Activated CD8-positive, alpha-beta memory T cell treated with anti-CD3 and anti-CD28 coated beads, Interleukin-2, amount 50 U/mL, for 4 hours (primary cell): ENCODE results near the gene EN1.

Experiments
- DNase-seq: peaks from one replicate; pipeline ENCODE4 v3.0.0-alpha.2; 2020

Gene EN1

DNA sequence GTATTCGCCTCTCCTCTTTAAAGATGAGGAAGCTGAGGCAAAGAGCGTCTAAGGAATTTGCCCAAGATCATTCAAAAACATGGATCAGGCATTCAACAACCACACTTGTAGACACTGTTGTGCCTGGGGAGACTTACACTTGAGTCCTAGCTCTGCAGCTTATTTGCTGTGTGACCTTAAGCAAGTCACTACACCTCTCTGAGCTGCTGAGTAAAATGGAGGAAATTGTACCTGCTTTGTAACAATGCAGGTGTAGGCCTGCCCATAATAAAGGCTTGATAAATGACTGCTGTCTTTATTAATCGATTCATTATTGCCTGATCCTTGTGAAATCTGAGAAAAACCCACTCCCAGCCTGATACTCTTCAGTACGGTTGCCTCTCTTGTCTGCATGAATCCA lies 30.8 kb downstream of the EN1 start:
- DNase-seq: no peak

DNA sequence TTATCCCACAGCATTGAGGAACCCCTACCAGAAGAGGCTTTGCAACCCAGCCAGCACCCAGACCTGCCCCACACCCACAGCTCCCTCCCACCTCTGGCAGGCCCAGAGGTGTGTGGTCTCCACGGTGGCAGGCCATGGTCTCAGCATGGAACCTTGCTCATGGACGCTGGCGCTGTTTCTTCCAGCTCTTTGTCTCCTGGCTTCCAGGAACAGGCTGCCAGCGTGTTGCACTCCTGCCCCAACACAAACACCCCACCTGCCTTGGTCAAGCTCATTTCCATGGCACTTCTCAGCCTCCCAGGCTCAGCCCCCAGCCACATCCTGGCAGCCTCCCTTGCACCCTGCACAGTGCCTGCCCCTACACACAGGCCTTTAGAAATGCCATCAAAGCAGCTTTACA lies 31.7 kb downstream of the EN1 start:
- no peak for DNase-seq

DNA sequence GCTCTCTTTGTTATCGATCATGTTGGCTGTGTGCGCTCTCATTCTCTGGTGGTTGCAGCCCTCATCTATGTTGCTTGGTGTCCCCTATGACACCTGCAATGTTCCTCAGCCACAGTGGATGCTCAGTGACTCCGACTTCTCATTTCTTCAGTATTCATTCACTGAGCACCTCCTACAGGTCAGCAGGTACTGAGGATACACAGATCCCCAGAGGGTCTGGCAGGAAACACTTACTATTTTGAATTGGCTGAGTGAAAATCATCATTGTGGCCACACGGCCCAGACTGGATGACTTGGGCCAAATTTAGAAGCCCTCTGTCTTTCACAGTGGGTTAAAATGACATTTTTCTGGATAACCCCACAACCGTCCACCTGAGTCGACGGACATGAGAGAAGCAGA lies 32.1 kb downstream of the EN1 start:
- DNase-seq: no peak

DNA sequence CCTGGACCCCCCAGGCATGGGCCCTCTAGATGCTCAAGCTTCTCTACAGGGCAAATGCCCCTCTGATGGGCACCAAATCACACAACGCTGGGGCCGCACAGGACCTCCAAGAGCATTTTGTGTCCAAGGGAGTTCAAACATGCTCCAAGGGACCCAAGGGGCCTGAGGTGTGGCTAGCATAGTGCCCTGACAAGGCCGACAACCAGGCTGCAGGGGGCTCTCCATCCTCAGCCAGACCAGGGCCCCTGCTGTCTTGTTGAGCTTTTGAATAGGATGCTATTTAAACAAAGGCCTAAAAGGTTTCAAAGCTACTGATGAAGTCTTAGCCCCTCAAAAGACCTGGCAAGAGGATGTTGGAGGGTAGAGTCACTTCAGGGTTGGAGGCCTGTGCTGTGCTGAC lies 33.1 kb downstream of the EN1 start:
- DNase-seq: no peak

DNA sequence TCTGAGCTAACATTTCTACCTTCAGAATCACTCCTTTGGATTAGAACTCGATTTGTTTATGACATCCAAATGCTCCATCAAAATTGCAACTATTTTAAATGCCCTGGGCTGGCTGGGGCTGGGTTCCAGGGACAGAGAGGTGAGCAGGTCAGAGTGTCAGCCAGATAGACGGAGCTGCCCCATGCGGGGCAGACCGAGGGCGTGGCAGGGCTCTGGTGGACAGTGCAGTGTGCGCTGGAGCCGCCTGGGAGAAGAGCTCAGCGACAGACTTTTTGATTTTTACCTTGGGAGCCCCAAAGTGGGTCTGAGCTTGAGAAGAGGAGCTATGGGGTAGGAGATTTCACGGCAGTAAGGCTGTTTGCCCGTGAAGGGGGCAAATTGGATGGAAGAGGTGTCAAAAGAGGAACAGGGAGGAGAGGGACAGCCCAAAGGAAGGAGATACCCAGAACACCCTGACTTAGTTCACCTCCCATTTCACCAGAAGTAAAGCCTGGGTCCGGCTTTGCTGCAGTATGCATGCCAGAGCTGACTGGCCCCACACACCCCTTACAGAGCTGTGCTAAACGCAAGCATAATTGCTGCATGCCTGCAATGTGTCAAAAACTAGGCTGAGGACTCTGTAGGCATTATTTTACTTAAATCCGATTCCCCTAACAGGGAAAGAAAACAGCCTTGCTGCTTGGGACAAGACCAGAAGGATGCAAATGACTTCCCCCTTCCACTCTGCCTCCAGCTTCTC lies 33.7 kb downstream of the EN1 start:
- DNase-seq: no peak

DNA sequence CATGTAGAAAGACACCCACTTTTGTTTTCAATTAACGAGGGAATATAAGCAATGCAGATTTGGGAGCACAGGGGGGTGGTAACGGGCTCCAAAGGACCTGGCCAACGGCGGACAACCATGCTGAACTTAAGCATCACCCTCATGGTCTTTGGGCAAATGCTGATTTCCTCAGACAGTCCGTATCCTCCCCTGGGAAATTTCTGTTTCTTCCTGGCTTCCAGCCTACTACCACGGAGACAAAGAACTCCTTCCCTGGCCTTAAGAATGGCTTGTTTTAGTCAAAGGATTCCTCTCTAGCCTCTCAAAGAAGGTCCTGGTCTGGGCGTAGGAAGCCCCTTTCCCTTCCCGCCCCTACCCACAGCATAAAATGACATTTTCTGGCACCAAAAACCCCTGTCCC lies 34.3 kb downstream of the EN1 start:
- no peak for DNase-seq

DNA sequence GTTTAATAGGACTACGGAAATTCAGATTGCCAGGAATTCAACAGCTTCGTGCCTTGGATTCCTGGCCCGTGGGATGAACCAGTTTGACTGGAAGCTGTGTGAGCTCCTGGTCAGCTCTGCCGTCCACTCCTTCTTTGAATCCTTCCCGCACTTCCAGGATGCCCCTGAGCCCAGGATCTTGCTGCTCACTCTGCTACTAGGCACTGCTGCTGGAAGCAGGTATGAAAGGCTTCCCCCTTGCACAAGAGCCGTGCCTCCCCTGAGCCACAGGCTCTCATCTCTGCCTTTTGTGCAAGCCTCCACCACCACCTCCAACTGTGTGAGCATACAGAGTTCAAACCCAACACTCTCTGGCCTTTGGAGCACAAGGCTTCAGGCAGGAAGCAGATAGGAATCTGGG lies 34.9 kb downstream of the EN1 start:
- DNase-seq: no peak

DNA sequence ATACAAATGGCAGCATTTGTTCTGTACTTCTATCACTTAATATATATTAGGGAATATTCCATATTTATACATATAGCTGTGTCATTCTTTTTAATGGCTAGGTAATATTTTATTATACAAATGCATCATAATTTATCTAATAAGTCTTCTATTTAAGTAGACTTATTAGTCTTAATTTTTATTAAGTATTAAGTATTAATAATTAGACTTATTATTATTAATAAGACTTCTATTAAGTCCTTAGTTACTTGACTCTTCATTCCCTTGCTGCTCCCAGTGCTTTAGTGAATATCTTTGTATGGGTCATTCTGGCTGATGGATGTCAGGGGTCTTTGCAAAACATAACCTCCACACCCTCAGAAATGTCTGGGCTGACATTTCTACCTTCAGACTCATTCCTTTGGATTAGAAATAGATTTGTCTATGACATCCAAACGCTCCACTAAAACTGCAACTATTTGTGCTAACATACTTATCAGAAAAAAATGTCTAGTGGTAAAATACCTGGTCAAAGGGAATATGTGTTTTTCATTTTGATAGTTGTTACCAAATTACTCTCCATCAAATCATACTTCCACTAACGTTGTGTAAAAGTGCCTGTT lies 35.8 kb downstream of the EN1 start:
- no peak for DNase-seq

DNA sequence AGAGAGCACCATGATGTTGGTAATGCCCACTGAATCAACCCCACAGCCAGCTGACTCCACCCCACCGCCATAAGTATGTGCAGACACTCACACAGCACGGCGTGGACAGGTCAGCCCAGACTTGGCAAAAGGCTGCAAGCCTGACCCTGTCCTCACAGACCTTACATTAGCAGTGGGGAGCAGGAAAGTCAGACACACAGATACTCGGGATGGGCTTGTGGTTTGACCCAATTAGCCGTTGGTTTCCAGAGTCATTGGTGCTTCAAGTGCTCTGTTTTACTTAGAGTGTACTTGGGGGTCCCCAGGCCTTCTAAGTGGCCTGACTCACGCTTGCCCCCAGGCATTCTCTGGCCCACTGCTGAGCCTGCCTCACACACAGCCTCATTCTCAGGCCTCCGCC lies 36.7 kb downstream of the EN1 start:
- no peak for DNase-seq

DNA sequence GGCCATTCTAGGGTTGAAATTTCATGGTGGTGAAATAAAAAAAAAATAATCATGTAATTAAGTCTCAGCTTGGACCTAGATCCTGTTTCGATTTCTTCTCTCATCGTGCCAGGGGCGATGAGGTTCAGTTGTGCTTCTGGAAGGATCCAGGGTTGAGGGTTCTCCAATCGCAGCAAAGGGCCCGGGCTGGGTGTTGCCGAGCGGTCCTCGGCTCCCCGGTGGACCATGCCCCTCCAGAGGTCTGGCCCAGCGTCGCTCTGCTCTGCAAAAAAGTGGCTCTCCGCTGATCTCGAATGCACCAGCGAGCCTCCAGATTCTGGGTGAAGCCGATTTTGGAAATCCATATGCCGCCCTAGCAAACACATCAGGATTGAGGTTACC lies 39.0 kb downstream of the EN1 start:
- DNase-seq: no peak

DNA sequence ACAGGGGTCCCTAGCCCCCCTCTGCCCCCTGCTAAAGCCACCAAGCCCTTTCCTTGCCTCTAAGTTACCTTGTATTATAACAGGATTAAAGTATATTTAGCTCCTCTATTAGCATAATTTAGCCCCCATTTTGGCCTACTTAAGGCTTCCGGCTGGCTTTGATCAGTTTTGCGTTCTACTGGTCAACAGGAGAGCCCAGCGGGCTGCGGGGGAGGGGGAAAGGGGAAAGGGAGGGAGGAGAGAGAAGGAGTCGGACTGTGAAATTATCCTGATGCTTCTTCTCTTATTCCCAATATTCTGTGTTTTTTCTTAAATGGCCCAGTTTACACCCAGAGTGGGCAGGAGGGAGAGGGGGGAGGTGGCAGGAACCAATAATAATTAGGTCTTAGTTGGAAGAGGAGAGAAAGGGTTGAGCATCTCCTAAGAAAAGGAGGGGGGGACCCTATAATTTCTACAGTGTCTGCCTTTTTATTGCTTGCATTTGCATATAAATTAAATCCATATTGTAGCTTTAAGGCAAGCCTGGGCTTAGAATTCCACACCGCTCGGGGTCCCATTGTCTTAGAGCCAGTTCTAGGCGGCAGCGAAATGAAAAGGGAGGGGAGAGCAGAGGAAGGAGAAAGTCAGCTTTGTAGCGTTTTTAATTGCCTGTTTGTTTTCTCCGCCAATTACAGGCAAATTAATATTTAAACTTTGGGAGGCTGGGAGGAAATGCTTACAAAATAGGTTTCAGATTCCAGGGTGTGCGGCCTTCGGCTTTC lies 39.6 kb downstream of the EN1 start:
- no peak for DNase-seq

DNA sequence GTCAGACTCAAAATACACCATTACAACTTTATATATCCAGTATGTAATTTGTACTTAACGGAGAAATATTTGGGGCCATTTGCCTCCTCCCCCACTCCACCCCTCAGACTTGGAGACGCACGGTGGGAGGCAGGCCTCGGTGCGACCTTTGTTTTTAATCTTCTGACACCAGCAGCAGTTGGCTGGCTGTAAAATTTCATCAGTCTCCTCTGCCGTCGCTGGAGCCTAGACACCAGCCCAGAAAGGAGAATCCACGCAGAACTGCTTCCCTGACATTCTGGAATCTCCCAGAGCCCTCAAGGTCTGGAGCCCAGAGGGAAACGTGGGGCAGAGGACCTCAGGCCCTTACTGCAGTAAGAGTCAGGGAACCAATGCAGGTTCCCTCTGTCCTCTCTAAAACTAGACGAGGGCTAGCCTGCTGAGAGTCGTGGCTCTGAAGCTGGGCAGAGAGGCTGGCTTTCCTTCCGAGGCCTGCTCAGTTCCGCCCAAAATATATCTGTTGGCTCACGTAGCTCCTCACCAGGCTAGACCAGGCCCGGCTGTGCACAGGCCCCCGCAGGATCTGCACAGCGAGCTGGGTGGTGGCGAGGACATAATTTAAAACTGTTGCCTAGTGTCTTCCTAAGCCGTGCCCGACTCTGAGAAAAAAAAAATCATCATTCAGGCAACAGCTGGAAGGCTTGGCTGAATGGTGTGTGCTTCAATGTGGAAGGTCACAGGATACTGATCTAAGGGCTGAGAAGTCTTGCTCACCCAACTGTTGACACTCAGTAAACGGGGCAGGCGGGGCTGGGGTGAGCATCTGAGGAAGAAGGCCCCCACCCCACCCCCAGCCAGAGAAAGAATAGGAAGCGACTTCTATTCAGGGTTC lies 40.4 kb downstream of the EN1 start:
- DNase-seq: no peak

DNA sequence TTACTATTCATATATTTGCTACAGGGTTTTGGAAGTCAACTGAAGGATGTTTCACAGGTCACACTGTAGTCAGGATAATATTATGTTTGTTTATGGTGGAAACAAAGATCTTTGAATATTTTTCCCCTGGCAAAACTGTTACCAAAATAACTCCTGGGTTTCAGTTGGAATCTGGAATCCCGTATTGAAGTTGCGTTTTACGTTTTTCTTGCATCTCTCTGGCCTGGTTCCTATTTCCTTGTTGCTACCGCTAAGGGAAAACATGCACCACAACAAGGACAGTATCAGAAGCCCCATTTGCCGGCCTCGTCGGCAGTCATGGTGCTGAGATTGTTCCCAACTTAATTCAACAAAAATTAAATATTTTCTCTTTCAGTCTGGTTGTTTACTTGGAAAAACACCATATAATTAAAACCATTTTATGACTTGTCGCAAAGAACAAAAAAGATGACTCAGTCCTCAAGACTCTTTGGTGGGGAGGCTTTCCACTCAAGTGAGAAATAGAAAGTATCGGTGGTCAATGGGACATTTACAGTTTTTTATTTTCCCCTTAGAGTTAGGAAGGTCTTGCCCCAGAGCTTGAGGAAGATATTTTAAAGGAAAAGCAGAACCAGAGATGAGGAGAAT lies 42.3 kb downstream of the EN1 start:
- no peak for DNase-seq

DNA sequence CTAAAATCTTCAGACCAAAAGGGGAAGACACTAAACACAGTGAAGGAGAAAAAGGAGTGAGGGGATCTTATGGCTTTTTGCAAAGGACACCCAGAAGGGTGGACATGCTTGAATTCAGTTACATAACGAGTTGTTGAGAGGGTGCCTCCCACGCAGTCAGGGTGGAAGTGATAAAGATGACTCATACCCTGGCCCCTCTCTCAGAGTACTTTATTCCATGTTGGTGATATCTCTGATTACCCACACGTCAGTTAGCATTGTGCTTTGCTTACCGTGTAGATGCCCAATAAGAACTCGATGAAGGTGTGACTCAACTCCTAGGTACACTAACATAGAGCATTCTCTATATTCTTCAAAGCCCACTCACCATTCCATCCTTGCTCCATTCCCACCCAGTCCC lies 44.4 kb downstream of the EN1 start:
- DNase-seq: no peak

DNA sequence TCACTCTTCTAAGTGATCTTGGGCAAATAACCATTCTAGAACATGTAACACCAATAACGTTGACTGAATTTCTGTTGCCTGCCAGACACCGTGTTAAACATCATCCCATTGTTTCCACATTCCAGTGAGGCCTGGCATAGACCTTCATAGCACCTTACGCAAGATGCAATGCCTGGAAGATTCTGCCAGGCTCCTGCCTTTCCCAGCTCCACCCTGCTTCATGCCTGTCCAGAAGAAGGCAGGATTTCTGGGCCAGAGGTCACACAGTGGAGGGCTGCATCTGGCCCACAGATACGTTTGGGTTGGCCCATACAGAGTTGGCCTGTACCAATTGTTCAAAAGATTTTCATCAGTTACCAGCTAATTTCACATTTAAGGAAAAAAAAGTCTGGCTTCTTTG lies 46.3 kb downstream of the EN1 start:
- DNase-seq: no peak

DNA sequence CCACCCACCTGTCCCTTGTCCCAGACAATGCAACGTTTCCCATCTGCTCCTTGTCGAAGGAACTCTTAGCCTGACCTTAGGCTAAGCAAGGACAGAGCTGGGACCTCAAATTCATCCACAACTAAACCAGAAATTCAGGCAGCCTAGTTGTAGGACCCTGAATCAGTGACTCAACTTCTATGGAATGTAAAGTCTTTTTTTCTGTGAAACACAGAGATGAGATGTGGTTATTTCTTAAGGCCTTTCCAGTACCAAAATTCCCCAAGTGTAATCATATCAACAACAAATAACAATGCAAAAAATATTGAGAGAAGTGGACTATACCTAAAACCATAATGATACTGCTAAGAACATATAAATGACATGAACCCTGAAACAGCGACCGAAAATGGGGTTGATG lies 46.7 kb downstream of the EN1 start:
- no peak for DNase-seq

DNA sequence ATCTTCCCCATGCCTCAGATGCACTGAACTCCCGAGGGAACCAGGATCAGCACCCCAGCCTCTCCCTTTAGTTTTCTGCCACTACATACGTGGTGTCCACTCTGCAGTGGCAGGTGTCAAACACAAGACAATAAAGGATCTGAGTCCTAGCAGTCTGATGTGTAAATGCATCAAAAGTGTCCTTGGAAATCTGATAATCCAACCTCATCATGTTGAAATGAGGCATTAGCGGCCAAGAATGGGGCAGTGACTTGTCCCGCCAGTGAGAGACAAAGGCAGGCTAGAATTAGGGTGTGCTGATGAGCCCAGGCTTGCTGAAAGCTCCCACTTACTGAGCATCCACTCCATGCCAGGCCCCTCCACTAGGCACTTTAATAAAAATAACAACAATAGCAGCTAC lies 52.9 kb downstream of the EN1 start:
- no peak for DNase-seq
